Lower leg skin (tissue), 4 donors: ENCODE data around the gene PTPN3. TPM values are rescaled to one million over a fixed set of nuclear protein-coding genes. Genes with fewer than 3 reads are reported as not detected.

Experiments used
- DNase-seq, 2 donors: peaks; one replicate each; pipeline ENCODE4 v3.0.0-alpha.2; 2019; ENCODE audit warnings: low spot score in 2 of 2
- H3K4me3 ChIP-seq: fragments of 200-600 bp; sonication (generic); 2 replicates; pipeline ENCODE4 v1.5.1; 2017; ENCODE audit warnings: mild to moderate bottlenecking, low read depth; ENCODE audit not compliant: poor library complexity, severe bottlenecking
- CTCF ChIP-seq, 3 donors: fragments of 450-650 bp; IDR thresholded peaks; one replicate each; pipeline ENCODE4 v1.5.1; 2016; ENCODE audit warnings: antibody characterized with exemption in 3 of 3, mild to moderate bottlenecking in 3 of 3, moderate library complexity in 2 of 3
- POLR2A ChIP-seq, 2 donors: fragments of 450-650 bp; IDR thresholded peaks; one replicate each; pipeline ENCODE4 v1.6.1; 2016 to 2017; ENCODE audit warnings: antibody characterized with exemption in 2 of 2, mild to moderate bottlenecking in 1 of 2, moderate library complexity in 1 of 2
- WGBS, 2 donors: methylation state at CpG; one replicate each; pipeline ENCODE4 v1.1.5; 2018; 5-methylcytosine and 5-hydroxymethylcytosine counted together
- intact Hi-C: fragments of 100-400 bp; cut with DNase I; formaldehyde crosslinking; loops from one replicate; pipeline ENCODE4 v1.15.0; 2023; ENCODE audit warnings: low total_unique reads
- total RNA-seq, 4 donors: library from RNA; depleted of rRNA; stranded (reverse); fragments of >200 nt; gene quantifications; one replicate each; pipeline ENCODE4 v1.1.0, GENCODE V29; 2016

PTPN3 gene
- total RNA-seq, 4 donors from 2014 or later, result 36.4 to 44.5 (median 40.7) TPM

GRCh38 chr9:109483744-109484429 lies 14.2 kb downstream of the PTPN3 start:
- DNase-seq, result no peak
- TF ChIP-seq POLR2A (IDR thresholded peaks at IDR 0.05) (no peak), CTCF (IDR thresholded peaks at IDR 0.05) (no peak)
- no peak overlapping the region for H3K4me3 ChIP-seq
- intact Hi-C loops, result no loop called here
- WGBS, 2 donors, result 84 to 86% methylated on average over 13 to 14 of the region's 14 CpGs

- no peak overlapping the region for H3K4me3 ChIP-seq
- TF ChIP-seq POLR2A (IDR thresholded peaks at IDR 0.05) (no peak), CTCF (IDR thresholded peaks at IDR 0.05) (no peak)
- DNase-seq, result no peak
- 80 to 82% methylated on average over 5 of the region's 5 CpGs for whole genome bisulfite sequencing, 2 donors
- intact Hi-C loops, result no loop called here
These were observed 15.7 kb downstream of the PTPN3 start for GRCh38 chr9:109482391-109482916.

GRCh38 chr9:109481856-109482255 lies 16.3 kb downstream of the PTPN3 start:
- TF ChIP-seq CTCF (IDR thresholded peaks at IDR 0.05) (no peak), POLR2A (IDR thresholded peaks at IDR 0.05) (no peak)
- 78 to 83% methylated on average over 7 of the region's 7 CpGs for WGBS, 2 donors
- H3K4me3 ChIP-seq, result no peak overlapping the region
- intact Hi-C loops, result no loop called here
- DNase-seq, result no peak

GRCh38 chr9:109479822-109480221 lies 18.3 kb downstream of the PTPN3 start:
- intact Hi-C loops, result loop anchor here (10.0 kb wide), 1 partner anchor 1845 kb away; no protein-coding TSS in a partner anchor
- WGBS, 2 donors, result 94 to 99% methylated on average over 2 of the region's 2 CpGs

GRCh38 chr9:109478665-109479380 lies 19.3 kb downstream of the PTPN3 start:
- H3K4me3 ChIP-seq, result no peak overlapping the region
- WGBS, 2 donors, result 78 to 87% methylated on average over 10 of the region's 10 CpGs
- intact Hi-C loops, result loop anchor here (10.0 kb wide), 1 partner anchor 1846 kb away; no protein-coding TSS in a partner anchor
- no peak for TF ChIP-seq POLR2A (IDR thresholded peaks at IDR 0.05)
- no peak for TF ChIP-seq CTCF (IDR thresholded peaks at IDR 0.05)
- DNase-seq, result no peak

More at GRCh38 chr9:109479822-109480221, 18.3 kb downstream of the PTPN3 start:
- H3K4me3 ChIP-seq, result no peak overlapping the region
- TF ChIP-seq POLR2A (IDR thresholded peaks at IDR 0.05), result no peak
- TF ChIP-seq CTCF (IDR thresholded peaks at IDR 0.05), result no peak
- no peak for DNase-seq
